Upper lobe of left lung (tissue), 6 donors: Measurements from ENCODE around the gene DAZAP1. TPM values are rescaled to one million over a fixed set of nuclear protein-coding genes. Genes with fewer than 3 reads are reported as not detected.

Experiments used
- ATAC-seq, 2 donors: fragments of 200-7000 bp; cut with Tn5 transposase; one replicate each; pipeline ENCODE4 v1.9.1; 2022; ENCODE audit warnings: mild to moderate bottlenecking in 2 of 2, moderate library complexity in 2 of 2; ENCODE audit not compliant: low FRiP score in 2 of 2
- DNase-seq, 2 donors: peaks; one replicate each; pipeline ENCODE4 v3.0.0-alpha.2; 2019 to 2020
- H3K27ac ChIP-seq, 4 donors: fragments of 200-600 bp; sonication (generic); one replicate each; pipeline ENCODE4 v1.5.1; 2016 to 2019
- H3K27me3 ChIP-seq, 4 donors: fragments of 200-600 bp; sonication (generic); one replicate each; pipeline ENCODE4 v1.5.1; 2017 to 2019
- H3K36me3 ChIP-seq, 4 donors: fragments of 200-600 bp; sonication (generic); one replicate each; pipeline ENCODE4 v1.5.1; 2016 to 2019
- H3K4me1 ChIP-seq, 4 donors: fragments of 200-600 bp; sonication (generic); one replicate each; pipeline ENCODE4 v1.5.1; 2018 to 2019
- H3K4me3 ChIP-seq, 4 donors: fragments of 200-600 bp; sonication (generic); one replicate each; pipeline ENCODE4 v1.5.1; 2017 to 2019; ENCODE audit warnings: mild to moderate bottlenecking in 2 of 4, moderate library complexity in 1 of 4
- H3K9me3 ChIP-seq, 4 donors: fragments of 200-600 bp; sonication (generic); one replicate each; pipeline ENCODE4 v1.5.1; 2018 to 2019
- CTCF ChIP-seq, 6 experiments: fragments of 450-650 bp in 4 of 6; fragments of 200-600 bp in 2 of 6; sonication (generic) in 2 of 6; IDR thresholded peaks; one replicate each; pipeline ENCODE4 v1.5.1; 2016 to 2019; ENCODE audit warnings: antibody characterized with exemption in 6 of 6
- EP300 ChIP-seq, 4 donors: sonication (generic); formaldehyde crosslinking; IDR thresholded peaks; one replicate each; pipeline ENCODE4 v1.5.1; 2017; ENCODE audit warnings: antibody characterized with exemption in 4 of 4, control low read depth in 2 of 4
- POLR2A ChIP-seq, 4 donors: fragments of 450-650 bp; IDR thresholded peaks; one replicate each; pipeline ENCODE4 v1.5.1; 2016 to 2017; ENCODE audit warnings: antibody characterized with exemption in 4 of 4, mild to moderate bottlenecking in 2 of 4
- POLR2AphosphoS5 ChIP-seq, 2 donors: sonication (generic); formaldehyde crosslinking; IDR thresholded peaks; one replicate each; pipeline ENCODE4 v1.5.1; 2017; ENCODE audit warnings: antibody characterized with exemption in 2 of 2
- WGBS, 2 donors: methylation state at CpG; one replicate each; pipeline ENCODE4 v1.1.5; 2017 to 2018; 5-methylcytosine and 5-hydroxymethylcytosine counted together
- total RNA-seq, 6 donors: library from RNA; depleted of rRNA in 4 of 6; stranded (reverse); fragments of >200 nt in 4 of 6; gene quantifications; one replicate each; pipeline versions ENCODE4 v1.1.0 to v1.2.1, GENCODE V29; 2016 to 2021
- donor health status: DM: no; HTN: no; CAD: no; lungs with moderate emphysema.
- donor health status: DM: no; HTN: yes; CAD: no; lungs with severe emphysema.

The DAZAP1 gene
- total RNA-seq, 6 donors from 2014 or later, result 38.9 to 107 (median 78.7) TPM

- Histone ChIP-seq H3K27me3 (peaks cover 5 to 81% (median 55%) of the 10 kb centered on the region in 4 donors), H3K4me3 (peak overlapping the region in 3 of 4 donors; percentile 24 to 50 (median 48)), H3K9me3 (no peaks in the 10 kb centered on the region), H3K4me1 (peaks cover 60 to 78% (median 65%) of the 10 kb centered on the region in 4 donors), H3K36me3 (peaks cover 0 to 5% (median 0%) of the 10 kb centered on the region in 4 donors), H3K27ac (no peak overlapping the region)
- WGBS, 2 donors, result 4% methylated on average over 33 of the region's 117 CpGs; no CpG with 5 or more reads in 1 of the 2 donors
- DNase-seq (peak in 1 of 2 donors; percentile 88), ATAC-seq (no peak)
- no peak for TF ChIP-seq POLR2AphosphoS5 (IDR thresholded peaks at IDR 0.05)
- TF ChIP-seq POLR2A (IDR thresholded peaks at IDR 0.05), result no peak
- no peak for TF ChIP-seq EP300 (IDR thresholded peaks at IDR 0.05)
- TF ChIP-seq CTCF (IDR thresholded peaks at IDR 0.05), result peak in 1 of 6 experiments; percentile 8
Measured at GRCh38 chr19:1469255-1470054, 62.1 kb downstream of the DAZAP1 start.

GRCh38 chr19:1470055-1470304, 62.6 kb downstream of the DAZAP1 start:
- peak overlapping the region; percentile 24 to 50 (median 40) for H3K4me3 ChIP-seq
- 7% methylated on average over 8 of the region's 22 CpGs; no CpG with 5 or more reads in 1 of the 2 donors for WGBS, 2 donors
- no peaks in the 10 kb centered on the region for H3K9me3 ChIP-seq
- DNase-seq (no peak), ATAC-seq (peak in 1 of 2 donors; percentile 4)
- peaks cover 60 to 76% (median 65%) of the 10 kb centered on the region in 4 donors for H3K4me1 ChIP-seq
- no peak overlapping the region for H3K27ac ChIP-seq
- H3K36me3 ChIP-seq, result peaks cover 0 to 10% (median 4%) of the 10 kb centered on the region in 4 donors
- TF ChIP-seq EP300 (IDR thresholded peaks at IDR 0.05) (no peak), CTCF (IDR thresholded peaks at IDR 0.05) (no peak), POLR2A (IDR thresholded peaks at IDR 0.05) (no peak), POLR2AphosphoS5 (IDR thresholded peaks at IDR 0.05) (no peak)
- peaks cover 5 to 79% (median 55%) of the 10 kb centered on the region in 4 donors for H3K27me3 ChIP-seq

GRCh38 chr19:1470305-1471009, 63.1 kb downstream of the DAZAP1 start:
- WGBS, 2 donors, result 1 to 4% methylated on average over 10 to 28 of the region's 67 CpGs
- TF ChIP-seq POLR2A (IDR thresholded peaks at IDR 0.05) (no peak), POLR2AphosphoS5 (IDR thresholded peaks at IDR 0.05) (no peak), CTCF (IDR thresholded peaks at IDR 0.05) (no peak), EP300 (IDR thresholded peaks at IDR 0.05) (no peak)
- peaks cover 0 to 12% (median 7%) of the 10 kb centered on the region in 4 donors for H3K36me3 ChIP-seq
- DNase-seq (peak in 1 of 2 donors; percentile 90), ATAC-seq (peak in 1 of 2 donors; percentile 33)
- no peak overlapping the region for H3K27ac ChIP-seq
- peaks cover 58 to 72% (median 62%) of the 10 kb centered on the region in 4 donors for H3K4me1 ChIP-seq
- peak overlapping the region; percentile 24 to 50 (median 40) for H3K4me3 ChIP-seq
- no peaks in the 10 kb centered on the region for H3K9me3 ChIP-seq
- peaks cover 5 to 74% (median 53%) of the 10 kb centered on the region in 4 donors for H3K27me3 ChIP-seq

GRCh38 chr19:1471010-1471514, 63.7 kb downstream of the DAZAP1 start:
- ATAC-seq (no peak), DNase-seq (peak in 1 of 2 donors; percentile 86)
- no peak overlapping the region for H3K27ac ChIP-seq
- no peaks in the 10 kb centered on the region for H3K9me3 ChIP-seq
- no peak for TF ChIP-seq CTCF (IDR thresholded peaks at IDR 0.05)
- TF ChIP-seq POLR2A (IDR thresholded peaks at IDR 0.05), result no peak
- 2 to 11% methylated on average over 11 to 28 of the region's 28 CpGs for WGBS, 2 donors
- peak overlapping the region in 3 of 4 donors; percentile 24 to 50 (median 48) for H3K4me3 ChIP-seq
- peaks cover 0 to 18% (median 9%) of the 10 kb centered on the region in 4 donors for H3K36me3 ChIP-seq
- peaks cover 52 to 65% (median 56%) of the 10 kb centered on the region in 4 donors for H3K4me1 ChIP-seq
- H3K27me3 ChIP-seq, result peaks cover 5 to 68% (median 52%) of the 10 kb centered on the region in 4 donors
